H4 (cell line): Measurements from ENCODE around the gene LIF. TPM values are rescaled to one million over a fixed set of nuclear protein-coding genes. Genes with fewer than 3 reads are reported as not detected.

Experiments
- DNase-seq: peaks from one replicate; pipeline ENCODE4 v3.0.0-alpha.2; 2015; ENCODE audit warnings: low spot score
- total RNA-seq: library from RNA; depleted of rRNA; stranded (reverse); fragments of >200 nt; shearing (Covaris generic); gene quantifications from 2 replicates; pipeline ENCODE4 v1.2.3, GENCODE V29; 2014; rRNA removed

The LIF gene
- total RNA-seq = 2.2 and 3.9 TPM in 2 replicates

DNA sequence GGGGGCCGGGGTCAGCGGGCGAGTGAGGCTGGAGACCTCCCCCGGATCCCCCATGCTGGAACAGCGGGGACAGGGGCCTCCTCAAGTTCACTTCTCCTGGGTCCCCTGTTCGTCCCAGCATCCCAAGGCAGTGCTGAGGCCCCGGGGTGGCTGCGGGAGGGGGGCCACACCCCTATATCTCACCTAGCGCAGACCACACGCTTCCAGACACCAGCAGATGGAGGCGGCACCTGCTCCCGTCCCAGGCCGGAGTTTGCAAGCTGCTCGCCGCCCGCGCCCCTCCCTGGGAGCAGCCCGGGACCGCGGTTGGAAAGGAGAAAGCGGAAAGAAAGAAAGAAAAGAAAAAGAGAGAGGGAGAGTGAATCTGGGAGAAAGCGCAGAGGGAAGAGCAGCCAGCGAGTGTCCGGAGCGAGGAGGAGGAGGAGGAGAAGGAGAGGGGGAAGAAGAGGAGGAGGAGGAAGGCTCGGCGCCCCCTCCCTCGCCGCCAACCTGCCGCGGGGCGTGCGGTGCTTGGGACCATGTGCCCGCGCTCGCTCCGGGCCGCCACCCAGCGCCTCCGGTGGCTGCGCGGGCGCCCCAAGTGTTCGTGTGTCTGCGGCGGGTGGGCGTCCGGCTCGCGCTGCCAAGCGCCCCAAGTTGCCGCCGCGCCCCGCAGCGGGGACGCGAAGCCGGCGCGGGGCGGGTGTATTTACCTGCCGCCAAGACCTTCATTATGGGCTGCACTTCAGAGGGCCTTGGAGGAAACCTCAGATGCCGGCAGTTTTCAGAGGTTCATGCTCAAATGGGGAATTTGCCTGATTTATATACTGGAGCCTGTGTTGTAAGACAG is at the start of gene LIF:
Gene LIF (minus strand): TSS at position 775 of the 829 bp plus-strand sequence. CDS start 64 bp downstream, at position 711.
- no peak for DNase-seq

DNA sequence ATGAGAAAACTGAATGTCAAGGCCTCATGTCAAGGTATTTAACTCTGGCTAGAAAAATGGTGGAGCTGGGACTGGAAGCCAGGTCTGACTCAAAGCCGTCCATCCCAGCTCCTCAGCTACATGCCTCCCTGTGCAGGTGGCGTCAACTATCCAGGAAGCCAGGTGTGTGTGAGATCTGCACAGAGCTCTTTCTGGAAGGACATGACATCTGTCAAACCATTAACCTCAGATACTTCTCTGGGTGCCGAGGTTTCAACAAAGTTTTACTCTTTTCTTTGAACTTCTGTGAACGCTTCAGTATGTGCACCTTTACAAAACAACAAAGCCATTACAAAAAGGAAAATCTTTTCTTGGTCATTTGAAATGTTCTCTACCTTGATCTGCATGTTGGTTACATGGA is 49.8 kb upstream of the LIF start:
- DNase-seq = no peak

- no peak for DNase-seq
Measured at GRCh38 chr22:30295576-30295975, 49.0 kb upstream of the LIF start.

DNA sequence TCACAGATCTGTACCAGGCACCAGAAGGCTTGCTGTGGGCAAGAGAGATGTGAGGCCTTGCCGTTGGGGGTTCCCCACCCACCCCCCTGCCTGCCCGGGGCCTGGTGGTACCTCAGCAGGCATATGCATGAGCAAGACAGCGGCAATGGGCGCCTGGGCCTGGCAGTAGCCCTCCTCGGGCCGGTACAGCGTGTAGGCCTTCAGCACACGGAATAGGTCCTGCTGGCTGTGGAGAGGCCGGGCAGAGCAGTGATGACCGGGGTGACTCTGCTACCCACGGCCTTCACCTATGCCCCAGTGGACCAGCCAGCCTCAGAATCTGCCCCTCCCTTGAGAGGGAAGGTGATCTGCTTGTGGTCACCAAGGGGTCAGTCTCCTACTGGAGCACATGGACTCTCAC is 48.3 kb upstream of the LIF start:
- DNase-seq = no peak

DNA sequence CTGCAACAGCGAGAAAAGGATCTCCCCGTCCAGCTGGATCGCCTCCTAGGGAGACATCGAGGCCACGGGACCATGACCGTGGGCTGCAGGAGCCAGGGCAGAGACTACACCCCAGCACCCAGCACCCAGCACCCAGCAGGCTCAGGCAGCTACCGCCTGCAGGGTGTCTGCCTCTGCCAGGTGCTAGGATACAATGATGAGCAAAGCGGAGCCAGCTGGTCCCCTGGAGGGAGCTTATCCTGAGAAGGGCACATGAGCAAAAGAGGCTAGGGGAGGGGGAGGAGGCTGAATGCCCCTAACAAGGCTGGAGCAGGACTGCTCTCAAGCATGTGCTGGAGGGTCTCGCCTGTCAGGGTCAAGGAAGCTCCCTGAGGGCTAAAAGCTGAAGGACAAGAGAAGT is 47.5 kb upstream of the LIF start:
- no peak for DNase-seq

- no peak for DNase-seq
Measured at GRCh38 chr22:30293026-30293425, 46.5 kb upstream of the LIF start.

DNA sequence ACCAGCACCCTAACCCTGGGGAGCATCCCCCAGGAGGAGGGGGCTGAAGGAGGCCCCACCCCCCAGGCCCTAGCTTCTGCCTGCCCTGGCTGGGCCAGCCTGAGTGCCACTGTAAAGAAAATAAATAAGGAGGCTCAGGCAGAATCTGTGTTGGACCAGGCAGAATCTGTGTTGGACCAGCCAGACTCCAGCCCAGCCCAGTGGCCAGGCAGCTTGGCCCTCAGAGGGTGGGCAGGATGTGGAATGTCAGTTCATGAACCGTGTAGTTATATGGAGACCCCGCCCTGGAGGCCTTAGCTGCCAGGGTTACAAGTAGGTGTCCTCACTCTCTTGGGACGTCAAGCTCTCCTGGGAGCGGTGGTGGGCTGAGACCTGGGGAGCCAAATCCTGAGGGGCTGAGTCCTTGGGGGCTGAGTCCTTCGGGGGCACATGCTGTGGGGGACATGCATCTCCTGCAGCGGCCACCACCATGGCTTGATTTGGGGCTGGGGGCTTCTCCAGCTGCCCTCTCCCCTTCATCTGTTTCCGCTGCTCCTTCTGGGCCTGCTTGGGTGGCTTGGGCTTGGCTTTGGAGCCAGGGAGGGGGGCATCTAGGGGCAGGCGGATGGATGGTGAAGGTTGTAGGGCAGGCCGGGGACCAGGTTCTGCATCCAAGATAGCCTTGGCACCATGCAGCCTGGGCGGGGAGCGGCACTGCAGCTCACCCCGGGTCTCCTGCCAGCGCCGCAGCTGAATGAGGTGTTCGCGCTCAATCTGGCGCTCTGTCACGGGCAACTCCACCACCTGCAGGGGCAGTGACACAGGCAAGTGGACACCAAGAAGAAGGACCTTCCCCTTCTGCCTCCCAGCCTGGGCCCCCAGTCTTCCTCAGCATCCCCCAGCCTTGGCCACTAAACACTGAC is 45.8 kb upstream of the LIF start:
- no peak for DNase-seq

DNA sequence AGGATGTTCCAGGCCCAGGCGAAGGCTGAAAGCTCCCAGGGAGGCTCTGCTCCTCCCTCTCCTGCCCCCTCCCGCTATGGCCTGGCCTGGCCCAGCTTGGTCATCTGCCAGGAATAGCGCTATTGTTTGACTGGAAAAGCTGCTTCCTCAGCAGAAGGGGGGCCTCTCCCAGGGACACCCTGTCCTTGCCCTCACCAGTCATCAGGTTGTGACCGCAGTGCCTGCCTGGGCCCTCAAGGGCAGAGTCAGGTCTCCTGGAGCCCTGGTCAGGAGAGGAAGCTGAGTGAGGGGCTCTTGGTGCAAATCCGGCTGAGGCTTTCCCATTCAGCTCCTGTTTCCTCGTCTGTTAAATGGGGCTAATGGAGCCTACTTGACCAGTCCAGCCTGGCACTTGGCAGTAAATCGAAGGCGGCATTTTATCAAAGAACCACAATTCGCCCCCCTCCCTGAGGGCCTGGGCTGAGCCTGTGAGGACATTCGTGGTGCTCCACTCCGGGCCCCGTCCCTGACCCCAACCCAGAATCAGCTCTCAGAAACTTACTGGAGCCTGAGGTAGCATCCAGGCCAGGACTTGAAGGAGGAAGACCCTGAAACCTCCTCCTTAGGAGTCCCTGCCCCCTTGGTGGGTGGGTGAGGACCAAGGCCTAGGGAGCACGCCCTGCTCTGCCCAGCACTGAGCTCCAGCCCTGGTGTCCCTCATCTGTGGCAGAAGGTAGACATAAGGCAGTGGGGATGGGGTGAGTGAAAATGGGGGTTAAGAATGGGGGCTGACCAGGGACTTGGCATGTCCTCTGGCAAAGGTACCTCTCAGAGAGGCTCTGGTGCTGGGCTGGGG is 44.7 kb upstream of the LIF start:
- peak; percentile 39 for DNase-seq

DNA sequence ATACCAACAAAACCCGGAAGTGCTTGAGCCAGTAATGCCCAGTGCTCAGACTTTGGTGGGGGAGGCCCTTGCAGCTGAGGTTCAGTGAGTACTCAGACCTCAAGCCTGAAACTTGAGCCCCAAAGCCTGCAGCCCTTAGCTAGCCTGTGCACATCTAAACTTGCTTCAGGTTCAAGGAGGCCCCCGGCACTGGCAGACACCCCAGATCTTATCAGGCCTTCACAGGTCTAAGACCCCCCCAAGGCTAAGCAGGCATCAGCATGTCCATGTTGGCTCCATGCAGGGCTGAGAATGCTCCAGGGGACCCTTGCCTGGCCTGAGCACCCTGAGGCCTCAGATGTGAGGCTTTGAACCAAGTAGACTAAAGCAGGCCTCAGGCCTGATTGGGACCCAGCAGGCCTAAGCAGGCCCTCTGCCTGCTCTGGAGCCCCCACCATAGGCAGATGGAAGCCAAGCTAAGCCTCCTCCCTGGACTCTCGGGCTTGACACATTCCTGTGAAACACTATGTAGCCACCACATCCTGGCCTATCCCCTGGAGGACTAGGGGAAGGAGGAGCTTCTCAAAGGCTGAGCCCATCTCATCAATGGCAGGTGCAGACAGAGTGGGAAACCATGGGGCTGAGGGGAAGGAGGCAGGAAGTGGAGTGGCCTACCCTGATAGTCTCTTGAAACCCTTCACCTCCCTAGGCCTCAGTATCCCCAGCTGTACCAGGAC is 43.9 kb upstream of the LIF start:
- peak; percentile 37 for DNase-seq

GRCh38 chr22:30289980-30290313 is 43.4 kb upstream of the LIF start:
- DNase-seq = no peak

DNA sequence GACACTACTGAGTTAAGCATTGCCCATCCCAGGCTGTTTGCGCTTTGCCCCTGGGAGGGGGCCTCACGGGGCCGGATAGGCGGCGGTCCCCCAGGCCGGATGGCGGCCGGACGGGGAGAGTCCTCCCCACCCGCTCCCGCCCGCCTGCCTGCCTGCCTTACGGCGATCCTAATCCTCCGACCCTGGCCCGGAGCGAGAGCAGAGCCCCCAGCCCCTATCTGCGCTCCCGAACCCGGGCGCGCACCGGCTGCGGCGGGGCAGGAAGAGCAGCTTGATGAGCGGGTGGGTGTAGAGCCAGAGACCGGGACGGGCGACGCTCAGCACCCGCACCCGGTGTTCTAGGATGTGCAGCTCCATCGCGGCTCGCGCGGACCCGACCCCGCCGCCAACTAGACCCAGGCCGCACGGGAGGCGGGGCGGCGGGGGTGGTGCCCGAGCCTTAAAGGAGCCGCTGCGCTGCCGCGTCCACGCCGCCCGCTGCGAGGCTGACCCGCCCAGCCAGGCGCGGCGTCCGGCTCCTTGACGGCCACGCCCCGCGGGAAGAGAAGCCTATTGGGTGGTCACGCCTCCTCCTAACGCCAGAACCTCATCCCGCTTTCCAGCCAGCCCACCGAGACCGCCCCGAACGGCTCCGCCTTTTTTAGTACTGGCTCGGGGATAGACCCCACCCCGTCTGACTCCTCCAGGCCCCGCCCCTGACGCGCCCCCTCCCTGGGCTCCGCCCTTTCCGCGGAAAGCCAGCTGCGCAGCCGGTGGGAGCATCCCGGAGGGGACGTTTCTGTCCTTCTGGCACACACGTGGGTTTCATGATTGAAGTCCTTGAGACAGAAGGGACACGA is 42.8 kb upstream of the LIF start, which contains the start of gene CASTOR1:
Gene CASTOR1 (minus strand): TSS at position 365 of the 839 bp plus-strand sequence. CDS start 8 bp downstream, at position 357.
- DNase-seq = peak; percentile 93

DNA sequence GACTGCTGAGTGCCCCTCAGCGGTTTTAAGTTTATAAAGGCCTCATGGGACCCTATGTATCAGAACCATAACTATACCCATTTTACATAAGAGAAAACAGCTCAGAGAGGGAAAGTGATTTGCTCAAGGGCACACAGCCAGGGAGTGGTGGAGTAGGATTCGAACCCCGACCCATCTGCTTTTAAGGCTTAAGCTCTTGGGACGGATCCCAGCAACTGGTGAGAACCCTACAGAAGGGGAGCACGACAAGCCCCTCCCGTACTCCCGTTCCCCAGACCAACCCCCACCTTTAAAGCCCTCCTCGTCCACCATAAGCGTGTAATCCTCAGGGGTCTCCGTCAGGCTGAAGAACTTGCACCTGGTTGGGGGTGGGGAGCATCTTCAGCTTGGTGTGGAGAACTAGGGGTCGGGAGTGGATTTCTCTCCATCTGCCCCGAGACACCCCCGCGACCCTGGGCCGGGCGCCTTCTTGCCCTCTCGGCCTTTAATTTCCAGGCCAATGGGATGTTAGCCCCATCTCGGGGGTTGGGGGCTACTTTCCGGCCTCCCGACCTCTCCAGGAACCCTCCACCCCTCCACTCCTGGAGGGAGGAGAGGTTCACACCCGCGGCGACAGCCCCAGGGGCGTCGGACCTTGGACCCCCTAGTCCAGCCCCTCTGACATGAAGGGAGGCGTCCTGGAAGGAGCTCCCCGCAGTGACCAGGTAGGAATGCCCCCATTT is 42.0 kb upstream of the LIF start:
- no peak for DNase-seq

DNA sequence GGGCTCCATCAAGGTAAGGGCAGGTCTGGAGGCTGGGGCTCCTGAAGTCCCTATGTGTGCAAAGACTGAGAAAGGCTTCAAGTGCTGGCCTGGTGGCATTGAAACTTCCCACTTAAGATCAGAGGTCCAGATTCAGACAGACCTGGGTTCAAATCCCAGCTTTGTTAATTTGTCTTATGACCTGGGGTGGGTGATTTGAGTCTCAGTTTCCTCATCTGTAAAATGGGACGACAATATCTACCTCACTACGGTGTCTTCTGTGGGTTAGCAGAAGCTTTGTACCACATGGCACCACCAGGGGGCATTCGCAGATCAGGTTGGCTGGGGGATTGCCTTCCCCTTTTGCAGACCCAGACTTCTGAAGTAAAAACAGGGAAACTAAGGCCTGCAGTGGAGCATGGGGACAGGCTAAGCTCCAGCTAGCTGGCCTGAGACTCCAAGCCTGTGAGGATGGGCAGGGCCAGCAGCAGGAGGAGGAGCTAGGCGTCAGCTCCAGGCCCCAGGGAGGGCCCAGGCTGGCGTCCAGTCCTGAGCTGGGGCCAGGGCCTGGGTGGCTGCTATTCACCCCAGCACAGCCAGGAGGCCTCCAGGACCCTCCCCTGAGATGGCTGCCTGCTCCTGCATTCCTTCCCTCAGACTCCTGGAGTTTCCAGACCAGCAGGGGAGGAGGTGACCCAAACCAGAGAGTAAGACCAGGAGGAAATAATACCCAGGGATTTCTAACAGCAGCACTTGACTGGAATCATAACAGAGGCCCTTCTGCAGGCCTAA is 41.3 kb upstream of the LIF start:
- peak; percentile 60 for DNase-seq

- peak; percentile 21 for DNase-seq
Measured at GRCh38 chr22:30286813-30287647, 40.5 kb upstream of the LIF start.

GRCh38 chr22:30286331-30286730 is 39.8 kb upstream of the LIF start:
- no peak for DNase-seq

DNA sequence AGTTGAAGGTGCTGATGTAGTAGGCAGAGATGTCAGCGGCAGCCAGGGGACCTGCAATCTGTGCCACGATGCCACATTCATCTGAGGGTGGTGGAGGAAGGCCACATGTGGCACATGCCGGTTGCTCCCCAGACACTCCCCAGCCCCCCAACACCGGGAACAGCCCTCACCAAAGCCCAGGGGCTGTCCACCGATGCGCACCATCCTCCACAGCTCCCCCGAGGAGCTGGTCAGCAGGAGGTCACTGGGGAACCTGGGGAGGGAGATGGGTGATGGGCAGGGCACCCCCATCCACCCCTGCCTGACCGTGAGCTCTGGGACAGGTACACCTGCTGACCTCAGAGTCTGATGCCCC is 39.3 kb upstream of the LIF start:
- no peak for DNase-seq

DNA sequence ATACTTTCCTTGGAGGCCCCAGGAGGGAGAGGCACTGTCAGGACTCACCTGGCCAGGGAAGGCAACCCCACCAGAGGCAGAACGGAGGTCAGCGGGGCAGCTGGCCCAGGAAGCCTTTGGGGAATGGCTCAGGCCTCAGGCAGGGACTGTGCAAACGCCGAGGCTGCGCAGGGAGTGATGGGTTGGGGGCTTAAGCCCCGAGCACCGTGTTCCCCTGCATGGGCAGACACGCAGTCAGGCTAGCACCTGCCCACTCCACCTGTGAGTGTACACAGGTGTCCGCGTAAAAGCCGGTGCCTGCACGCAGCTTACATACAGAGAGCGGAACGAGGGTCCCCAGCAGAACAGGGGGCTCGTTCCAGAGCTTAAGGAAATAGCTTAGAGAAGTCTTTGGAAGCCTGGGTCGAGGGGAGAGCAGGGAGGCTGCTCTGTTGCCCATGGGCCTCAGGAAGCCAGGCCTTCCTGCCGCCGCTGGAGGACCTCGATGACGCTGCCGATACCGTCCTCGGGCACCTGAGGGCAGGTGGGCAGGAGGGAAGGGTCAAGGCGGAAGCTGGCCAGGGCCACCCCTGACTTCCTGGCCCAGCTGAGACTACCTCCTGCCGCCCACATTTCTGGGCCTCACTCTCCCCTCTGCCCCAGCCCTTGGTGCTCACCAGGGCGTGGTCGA is 38.8 kb upstream of the LIF start:
- no peak for DNase-seq
